K562 (cell line): Measurements from ENCODE around the gene WBP1L. TPM values are rescaled to one million over a fixed set of nuclear protein-coding genes. Genes with fewer than 3 reads are reported as not detected.

Source experiments
- ATAC-seq: fragments of 200-7000 bp; cut with Tn5 transposase; 3 replicates; pipeline ENCODE4 v1.9.1; 2020; ENCODE audit warnings: moderate library complexity
- BruUV-seq: library from RNA; stranded (reverse); fragments of 400-500 nt; replicated peaks from 2 replicates; lab custom pipeline; 2021; lab: Mats Ljungman, UMichigan
- CTCF ChIA-PET: fragments of 300-600 bp; formaldehyde crosslinking; extraction: SDS; loops from one replicate; lab custom pipeline; 2021; ENCODE audit warnings: low intra/inter-chr PET ratio; lab: Yijun Ruan, JAX
- POLR2A ChIA-PET: fragments of 300-600, 350-650 bp; sonication (Branson Sonifier 250); formaldehyde crosslinking; extraction: SDS; loops from one replicate; lab custom pipeline; 2021; ENCODE audit warnings: antibody characterized with exemption, inconsistent platforms; lab: Yijun Ruan, JAX
- DNase-seq, 4 experiments: peaks; one replicate each; pipeline versions ENCODE4 v3.0.0 to v3.0.0-alpha.2; 2011 to 2018; ENCODE audit warnings: low spot score in 3 of 4, mixed read lengths in 3 of 4; ENCODE audit errors: extremely low read depth in 1 of 4
- FAIRE-seq: peaks from 2 replicates; lab custom pipeline; 2011; peaks lifted over from hg19 to GRCh38; lab: Jason Lieb, UNC
- H2AFZ ChIP-seq: 2 replicates; pipeline ENCODE4 v1.6.0; 2011; ENCODE audit warnings: low read depth, low read length, control low read depth, inconsistent platforms
- H3K27ac ChIP-seq: fragments of 200-600 bp; 3 replicates; pipeline ENCODE4 v1.8.0; 2011; ENCODE audit warnings: low read depth, mild to moderate bottlenecking, control low read depth, inconsistent platforms, low read length, moderate library complexity, mixed read lengths; ENCODE audit errors: extremely low read depth
- H3K27me3 ChIP-seq, 2 experiments: fragments of 300-600 bp in 1 of 2; 2 replicates in 1 of 2; 3 replicates in 1 of 2; pipeline versions ENCODE4 v1.6.0 to v1.8.0; 2011; ENCODE audit warnings: inconsistent platforms in 2 of 2, low read length in 2 of 2, mild to moderate bottlenecking in 1 of 2, mixed read lengths in 1 of 2, moderate library complexity in 1 of 2; ENCODE audit not compliant: control insufficient read depth in 2 of 2, insufficient read depth in 2 of 2
- H3K36me3 ChIP-seq: fragments of 300-600 bp; 3 replicates; pipeline ENCODE4 v1.8.0; 2011; ENCODE audit warnings: mild to moderate bottlenecking, low read length, inconsistent platforms; ENCODE audit not compliant: control insufficient read depth, insufficient read depth
- H3K4me1 ChIP-seq, 2 experiments: fragments of 200-600 bp in 1 of 2; replicated peaks in 1 of 2; 2 replicates in 1 of 2; 3 replicates in 1 of 2; pipeline versions ENCODE4 v1.5.1 to v1.8.0; 2011; ENCODE audit warnings: inconsistent platforms in 2 of 2, low read length in 2 of 2, mild to moderate bottlenecking in 1 of 2, mixed read lengths in 1 of 2, moderate library complexity in 1 of 2; ENCODE audit not compliant: control insufficient read depth in 2 of 2, insufficient read depth in 2 of 2
- H3K4me2 ChIP-seq: 2 replicates; pipeline ENCODE4 v1.6.1; 2011; ENCODE audit warnings: low read length, control low read depth, inconsistent platforms, mixed read lengths; ENCODE audit not compliant: insufficient read depth
- H3K4me3 ChIP-seq: fragments of 200-600 bp; sonication (generic), shearing (Covaris generic); 2 replicates; pipeline ENCODE4 v1.5.1; 2016; ENCODE audit warnings: control low read depth, inconsistent platforms
- H3K79me2 ChIP-seq: fragments of 200-600 bp; 3 replicates; pipeline ENCODE4 v1.8.0; 2011; ENCODE audit warnings: low read length, inconsistent platforms; ENCODE audit not compliant: control insufficient read depth, insufficient read depth
- H3K9ac ChIP-seq, 2 experiments: 2 replicates each; pipeline versions ENCODE4 v1.6.0 to v1.6.1; 2011; ENCODE audit warnings: low read depth in 2 of 2, low read length in 2 of 2, control low read depth in 1 of 2, inconsistent platforms in 1 of 2, mild to moderate bottlenecking in 1 of 2, mixed read lengths in 1 of 2; ENCODE audit not compliant: insufficient read depth in 1 of 2
- H3K9me1 ChIP-seq: one replicate; pipeline ENCODE4 v1.6.0; 2011; ENCODE audit warnings: inconsistent platforms, mild to moderate bottlenecking, low read length, moderate library complexity; ENCODE audit not compliant: control insufficient read depth, insufficient read depth
- H3K9me3 ChIP-seq: replicated peaks from 2 replicates; pipeline ENCODE4 v1.5.1; 2011; ENCODE audit warnings: low read depth, low read length, inconsistent platforms; ENCODE audit not compliant: control insufficient read depth, insufficient read depth
- H4K20me1 ChIP-seq: replicated peaks from 2 replicates; pipeline ENCODE4 v1.6.1; 2011; ENCODE audit warnings: low read length, inconsistent platforms, mixed read lengths; ENCODE audit not compliant: control insufficient read depth, insufficient read depth
- ARID3B ChIP-seq: fragments of 250-450 bp; sonication (Bioruptor Pico); IDR thresholded peaks from 2 replicates; pipeline ENCODE4 v1.4.0; 2020; ENCODE audit warnings: borderline replicate concordance
- ELK1 ChIP-seq: sonication (generic); formaldehyde crosslinking; IDR thresholded peaks from 2 replicates; pipeline ENCODE4 v1.8.1; 2022; ENCODE audit warnings: missing genetic modification reagents
- GATA2 ChIP-seq: sonication (generic); formaldehyde crosslinking; IDR thresholded peaks from 2 replicates; pipeline ENCODE4 v1.4.0; 2020; ENCODE audit warnings: mild to moderate bottlenecking, missing genetic modification reagents
- HDAC1 ChIP-seq, 2 experiments: fragments of 450-650 bp; IDR thresholded peaks; 2 replicates each; pipeline ENCODE4 v1.6.1; 2016 to 2017; ENCODE audit warnings: inconsistent platforms in 1 of 2, mild to moderate bottlenecking in 1 of 2, moderate library complexity in 1 of 2
- HDAC3 ChIP-seq: fragments of 450-650 bp; IDR thresholded peaks from 2 replicates; pipeline ENCODE4 v1.6.1; 2018; ENCODE audit warnings: borderline replicate concordance, mild to moderate bottlenecking, moderate library complexity; ENCODE audit not compliant: partially characterized antibody
- MTA2 ChIP-seq: fragments of 450-650 bp; IDR thresholded peaks from 2 replicates; pipeline ENCODE4 v1.6.1; 2016; ENCODE audit warnings: low read depth
- SETDB1 ChIP-seq: IDR thresholded peaks from one replicate; pipeline ENCODE4 v1.6.1; 2012; ENCODE audit warnings: low read length, control low read depth, inconsistent platforms
- WGBS: fragments of 100-300 bp; shearing (Covaris generic); methylation state at CpG from one replicate; pipeline ENCODE4 v1.1.6; 2016; ENCODE audit warnings: low coverage, mixed read lengths; ENCODE audit not compliant: insufficient coverage; ENCODE audit errors: missing lambda C conversion rate; 5-methylcytosine and 5-hydroxymethylcytosine counted together
- in situ Hi-C: fragments of 300-500 bp; cut with MboI; formaldehyde crosslinking; loops from 4 replicates; pipeline ENCODE4 v1.15.0; 2018; ENCODE audit warnings: inconsistent platforms, mixed read lengths
- intact Hi-C: fragments of 100-400 bp; cut with micrococcal nuclease; formaldehyde crosslinking; loops from 2 replicates; pipeline ENCODE4 v1.14.2; 2022
- polyA plus RNA-seq, 8 experiments: library from polyadenylated mRNA; depleted of rRNA in 4 of 8; stranded (reverse) in 5 of 8; unstranded in 3 of 8; fragments of >200 nt; fragmentation: Nextera tagmentation in 2 of 8; fragmentation: Illumina TruSeq in 1 of 8; extraction: Ambion mirVana in 2 of 8; extraction: Trizol in 1 of 8; gene quantifications; 2 replicates each; pipeline versions ENCODE4 v1.2.1 to v1.2.3, GENCODE V29; 2011 to 2014; ENCODE audit warnings: inconsistent platforms in 1 of 8, missing spikeins in 1 of 8
- total RNA-seq, 7 experiments: library from RNA; depleted of rRNA in 6 of 7; stranded (reverse); fragments of >200 nt in 6 of 7; fragmentation: Illumina TruSeq in 2 of 7; extraction: Trizol in 2 of 7; gene quantifications; 2 replicates each; pipeline versions ENCODE4 v1.2.1 to v1.2.3, GENCODE V29; 2011 to 2021; ENCODE audit warnings: low replicate concordance in 1 of 7

Gene WBP1L
- total and polyA plus RNA-seq, 9 of the 15 experiments (the other 6 are each of a cell fraction or from before 2014, with no cell fraction given), result 3.2 to 14.4 (median 11.3) TPM

- H3K4me3 ChIP-seq, result no peak overlapping the region
- H3K9me1 ChIP-seq, result no peaks in the 10 kb centered on the region
- no peak overlapping the region for H3K4me2 ChIP-seq
- BruUV-seq, result no TSS peak
- ChIA-PET CTCF (no interaction called here), POLR2A (interaction anchor here (0.7 to 1.4 kb wide), 4 partner anchors 11 to 525 kb away, joined by 3 to 6 read pairs (median 4); no protein-coding TSS in a partner anchor)
- 0 out of 2 replicates have a peak, but pooled peaks cover 1% of the 10 kb centered on the region for H3K9me3 ChIP-seq
- H3K4me1 ChIP-seq, result peaks cover 8 to 34% of the 10 kb centered on the region in 2 experiments; a peak in 3 of 5 replicates
- H3K27me3 ChIP-seq, result no peaks in the 10 kb centered on the region
- no peak overlapping the region for H3K9ac ChIP-seq
- FAIRE-seq (no peak), DNase-seq (no peak), ATAC-seq (no peak)
- peaks cover 5% of the 10 kb centered on the region; the same call in 1 of the 3 replicates for H3K36me3 ChIP-seq
- no peak for TF ChIP-seq HDAC3
- 0 out of 2 replicates have a peak, but pooled peaks have one; percentile 17 for TF ChIP-seq GATA2 (CRISPR knock-in tag)
- peaks cover 19% of the 10 kb centered on the region for H3K79me2 ChIP-seq
- intact Hi-C loops (loop anchor here (5.0 kb wide), 1 partner anchor 48 kb away; no protein-coding TSS in a partner anchor), in situ Hi-C loops (no loop called here)
- WGBS, result 65% methylated on average over 5 of the region's 6 CpGs
- H4K20me1 ChIP-seq, result no peaks in the 10 kb centered on the region
- H3K27ac ChIP-seq, result no peak overlapping the region
- no peak overlapping the region for H2AFZ ChIP-seq
Observed at GRCh38 chr10:102764470-102765161, 20.9 kb downstream of the WBP1L start.

GRCh38 chr10:102765336-102765735, 21.6 kb downstream of the WBP1L start:
- ChIA-PET CTCF (no interaction called here), POLR2A (interaction anchor here (0.7 to 1.3 kb wide), 3 partner anchors 10 to 524 kb away, joined by 3 to 6 read pairs (median 3); no protein-coding TSS in a partner anchor)
- BruUV-seq, result no TSS peak
- Histone ChIP-seq H3K4me3 (no peak overlapping the region), H3K27ac (no peak overlapping the region), H3K36me3 (peaks cover 5% of the 10 kb centered on the region; the same call in 1 of the 3 replicates), H3K4me1 (peaks cover 13 to 41% of the 10 kb centered on the region in 2 experiments; a peak in 3 of 5 replicates), H3K9me1 (no peaks in the 10 kb centered on the region), H3K27me3 (no peaks in the 10 kb centered on the region), H3K4me2 (no peak overlapping the region), H4K20me1 (no peaks in the 10 kb centered on the region), H3K9me3 (no peaks in the 10 kb centered on the region), H2AFZ (no peak overlapping the region), H3K9ac (no peak overlapping the region), H3K79me2 (peaks cover 18% of the 10 kb centered on the region)
- ATAC-seq (no peak), DNase-seq (no peak), FAIRE-seq (no peak)
- WGBS, result 58% methylated on average over 7 of the region's 7 CpGs
- intact Hi-C loops, result no loop called here
- in situ Hi-C loops, result no loop called here
- TF ChIP-seq SETDB1 (no peak), ARID3B (CRISPR knock-in tag) (no peak), HDAC1 (IDR thresholded peaks at IDR 0.05) (no peak), ELK1 (CRISPR knock-in tag) (no peak), MTA2 (no peak)
